DMS 273 (cell line): ENCODE measurements around the gene DENND4A.
"Not testable (repeated sequence)": the region's sequence is repeated elsewhere in the genome, so short reads cannot be mapped to it uniquely, and the experiment has no call there.

Source experiments
- DNase-seq: peaks from one replicate; lab custom pipeline; 2025; ENCODE audit not compliant: unreplicated experiment; lab: John Stamatoyannopoulos, UW

Gene DENND4A

DNA sequence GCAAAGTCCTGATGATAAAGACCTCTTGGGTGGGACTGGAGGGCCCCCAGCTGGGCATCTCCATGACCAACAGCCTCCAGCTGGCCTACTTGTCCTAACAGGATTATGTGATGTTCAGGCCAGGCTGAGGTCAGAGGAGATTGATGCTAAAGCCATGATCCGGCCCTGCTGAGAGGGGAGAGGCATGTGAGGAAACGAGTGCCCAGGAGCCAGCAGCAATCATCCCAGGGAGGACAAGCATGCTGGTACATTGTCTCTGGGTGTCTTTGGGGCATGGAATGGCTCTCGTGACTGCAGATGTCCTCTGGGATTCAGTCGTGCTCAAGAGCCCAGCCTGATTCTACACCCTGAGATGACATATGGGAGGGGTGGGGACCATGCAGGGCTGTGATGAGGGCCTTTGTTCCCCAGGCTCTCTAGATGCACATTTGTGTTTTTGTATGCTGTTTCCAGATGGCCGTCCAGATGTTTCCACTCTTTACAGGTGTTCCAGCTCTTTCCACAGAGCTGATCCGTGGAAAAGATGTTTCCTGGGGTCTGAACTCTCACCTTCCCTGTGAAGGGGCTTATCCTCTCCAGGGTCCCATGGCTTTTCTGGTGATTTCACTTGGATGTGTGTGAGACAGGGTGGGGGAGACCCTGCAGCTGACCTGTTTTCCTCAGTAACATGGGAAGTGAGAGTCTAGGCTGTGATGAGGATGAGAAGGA, 150.2 kb downstream of the DENND4A start:
- DNase-seq: peak; percentile 63

DNA sequence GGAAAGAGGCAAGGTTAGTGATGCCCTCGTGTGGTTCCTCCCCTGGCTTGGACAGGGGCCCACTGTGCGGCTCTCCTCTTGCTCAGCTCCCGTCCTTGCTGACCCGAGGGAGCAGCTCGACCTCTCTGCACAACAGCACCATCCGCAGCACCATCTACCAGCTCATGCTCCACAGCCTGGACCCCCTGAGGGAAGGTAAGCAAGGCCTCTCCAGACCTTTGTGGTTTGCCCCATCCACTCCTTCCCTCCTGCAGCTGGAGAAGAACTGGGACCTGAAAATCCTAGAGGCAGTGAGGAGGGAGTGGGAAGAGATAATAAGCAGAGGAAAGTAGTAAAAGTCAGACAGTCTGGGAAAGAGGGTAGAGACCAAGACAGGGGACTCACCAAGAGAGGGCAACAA, 152.6 kb downstream of the DENND4A start:
- DNase-seq: no peak

DNA sequence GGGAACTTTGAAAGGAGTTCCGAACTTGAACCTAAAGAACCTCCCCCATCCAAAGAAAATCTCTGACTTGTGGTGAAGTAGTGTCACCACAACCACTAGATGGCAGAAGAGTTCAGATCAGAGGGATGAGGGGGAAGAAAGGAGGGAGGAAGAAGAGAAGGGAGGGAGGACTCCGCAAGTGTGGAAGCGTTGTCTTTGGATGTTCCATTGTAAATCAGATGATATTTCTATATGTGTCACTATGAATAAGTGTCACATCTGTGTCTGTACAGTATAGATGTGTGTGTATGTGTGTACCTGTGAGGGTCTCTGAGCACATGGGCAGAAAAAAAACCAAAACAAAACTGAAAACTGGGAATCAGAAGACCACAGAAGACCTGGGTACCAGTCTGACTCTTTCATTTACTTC, 153.4 kb downstream of the DENND4A start:
- peak; percentile 83 for DNase-seq

DNA sequence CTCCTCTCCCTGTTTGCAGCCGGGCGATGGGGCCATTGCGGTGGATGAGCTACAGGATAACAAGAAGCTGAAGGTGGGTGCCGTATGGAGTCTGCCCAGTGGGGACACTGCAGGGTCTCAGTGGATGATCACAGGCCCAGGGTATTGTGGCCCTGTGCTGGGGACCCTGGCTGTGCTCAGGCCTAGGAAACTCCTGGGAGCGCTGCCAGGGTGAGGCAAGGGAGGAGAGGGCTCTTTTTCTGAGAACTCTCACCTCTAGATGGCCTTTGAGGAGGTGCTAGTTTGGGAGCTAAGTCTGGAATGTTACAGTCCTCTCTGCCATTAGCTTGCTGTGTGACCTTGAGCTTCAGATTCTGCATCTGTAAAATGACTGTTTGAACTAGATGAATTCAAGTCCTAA, 154.0 kb downstream of the DENND4A start:
- DNase-seq: no peak

DNA sequence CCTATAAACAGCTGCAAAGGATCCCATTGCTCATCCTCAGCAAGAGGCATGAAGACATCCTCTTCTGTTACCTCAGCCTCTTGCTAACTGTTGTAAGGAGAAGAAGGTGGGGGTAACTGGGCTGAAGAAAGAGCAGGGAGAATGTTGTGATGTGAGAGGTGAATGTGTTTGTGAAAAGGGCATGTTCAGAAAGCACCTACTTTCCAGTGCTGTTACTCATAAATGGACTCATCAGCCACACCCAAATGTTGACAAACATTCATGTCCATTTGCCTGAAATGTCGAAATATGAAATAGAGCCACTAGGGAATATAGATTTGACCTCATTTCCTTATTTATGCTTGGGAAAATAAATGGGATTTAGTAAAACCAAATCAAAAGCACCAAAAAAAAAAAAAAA, 157.7 kb downstream of the DENND4A start:
- no peak for DNase-seq

DNA sequence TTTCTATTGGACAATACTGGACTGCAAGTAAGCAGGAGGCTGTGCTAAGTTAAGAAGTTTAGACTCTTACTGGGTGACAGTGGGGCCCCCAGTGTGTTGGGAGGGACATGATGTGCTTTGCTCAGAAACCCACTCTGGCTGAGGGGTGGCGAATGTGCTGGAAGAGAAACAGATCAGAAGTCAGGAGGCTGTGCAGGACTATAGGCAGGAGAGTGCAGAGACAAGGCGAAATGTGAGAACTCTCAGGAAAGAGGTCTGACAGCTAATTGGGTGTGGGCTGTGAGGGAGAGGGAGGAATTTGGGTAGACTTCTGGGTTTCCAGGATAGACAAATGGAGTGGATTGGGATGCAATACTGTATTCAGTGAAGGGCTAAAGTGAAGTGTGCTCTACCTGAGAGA, 158.3 kb downstream of the DENND4A start:
- no peak for DNase-seq

DNA sequence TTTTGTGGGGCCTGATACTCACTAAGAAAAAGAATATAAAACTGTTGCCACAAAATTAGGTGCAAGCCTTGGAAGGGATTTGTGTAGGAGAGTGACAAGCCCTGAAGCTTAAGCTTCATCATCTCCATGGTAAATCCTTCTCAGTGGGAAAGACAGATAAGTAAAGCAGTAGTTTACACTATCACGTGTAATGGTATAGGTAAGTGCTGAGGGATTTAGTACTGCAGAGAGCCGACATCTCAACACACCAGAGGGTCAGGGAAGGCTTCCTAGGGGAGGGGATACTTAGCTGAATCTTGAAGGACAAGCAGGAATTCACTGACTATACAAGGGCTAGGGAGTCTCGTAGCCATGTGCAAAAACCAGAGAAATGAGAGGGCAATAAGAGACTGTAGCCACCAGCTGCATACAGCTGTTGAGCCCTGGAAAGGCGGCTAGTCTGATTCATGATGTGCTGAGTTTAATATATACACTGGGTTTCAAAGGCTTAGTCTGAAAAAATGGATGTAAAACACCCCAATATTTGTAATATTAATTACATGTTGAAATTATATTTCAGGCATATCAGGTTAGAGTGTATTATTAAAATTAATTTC, 159.2 kb downstream of the DENND4A start:
- DNase-seq: no peak

DNA sequence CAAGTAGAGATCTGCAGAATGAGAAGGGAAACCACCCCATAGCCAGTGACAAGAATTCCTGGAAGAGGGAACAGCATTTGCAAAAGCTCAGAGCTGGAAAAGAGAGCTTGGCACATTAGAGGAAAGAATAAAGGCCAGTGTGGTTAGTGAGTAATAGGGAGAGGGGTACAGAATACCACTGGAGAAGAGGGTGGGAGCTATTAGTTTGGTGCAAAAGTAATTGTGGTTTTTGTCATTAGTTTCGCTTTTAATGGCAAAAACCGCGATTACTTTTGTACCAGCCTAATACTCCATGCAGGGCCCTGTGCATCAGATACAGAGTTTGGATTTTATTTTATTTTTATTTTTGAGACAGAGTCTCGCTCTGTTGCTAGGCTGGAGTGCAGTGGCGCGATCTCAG, 160.6 kb downstream of the DENND4A start:
- no peak for DNase-seq

DNA sequence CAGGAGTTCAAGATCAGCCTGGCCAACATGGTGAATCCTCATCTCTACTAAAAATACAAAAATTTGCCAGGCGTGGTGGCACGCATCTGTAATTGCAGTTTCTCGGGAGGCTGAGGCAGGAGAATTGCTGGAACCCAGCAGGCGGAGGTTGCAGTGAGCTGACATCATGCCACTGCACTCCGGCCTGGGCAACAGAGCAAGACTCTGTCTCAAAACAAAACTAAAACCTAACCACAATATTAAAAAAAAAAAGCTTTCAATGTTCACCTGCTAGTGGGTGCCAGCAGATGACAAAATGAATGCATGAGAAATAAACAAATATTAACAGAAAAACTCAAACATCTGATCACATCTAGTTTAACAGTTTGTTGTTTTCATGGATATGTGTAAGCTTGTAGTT, 161.3 kb downstream of the DENND4A start:
- no peak for DNase-seq

DNA sequence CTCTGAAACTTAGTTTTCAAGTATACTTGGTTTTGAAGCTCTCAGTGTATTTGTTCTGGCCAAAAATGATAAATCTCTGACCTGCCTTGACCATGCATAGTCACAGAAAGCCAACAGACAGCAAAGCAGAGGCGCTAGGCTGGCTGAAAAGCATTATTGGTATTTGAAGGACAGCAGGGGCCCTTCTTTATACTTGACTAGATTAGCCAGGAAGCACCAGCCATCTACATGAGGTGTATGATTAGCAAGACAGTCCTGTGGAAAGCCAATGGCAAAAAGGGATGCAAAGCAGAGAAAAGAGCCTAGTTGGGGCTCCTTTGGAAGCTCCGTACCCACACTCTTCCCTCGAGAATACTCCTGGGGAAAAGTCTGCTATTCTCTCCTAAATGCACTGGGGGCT, 162.5 kb downstream of the DENND4A start:
- no peak for DNase-seq

DNA sequence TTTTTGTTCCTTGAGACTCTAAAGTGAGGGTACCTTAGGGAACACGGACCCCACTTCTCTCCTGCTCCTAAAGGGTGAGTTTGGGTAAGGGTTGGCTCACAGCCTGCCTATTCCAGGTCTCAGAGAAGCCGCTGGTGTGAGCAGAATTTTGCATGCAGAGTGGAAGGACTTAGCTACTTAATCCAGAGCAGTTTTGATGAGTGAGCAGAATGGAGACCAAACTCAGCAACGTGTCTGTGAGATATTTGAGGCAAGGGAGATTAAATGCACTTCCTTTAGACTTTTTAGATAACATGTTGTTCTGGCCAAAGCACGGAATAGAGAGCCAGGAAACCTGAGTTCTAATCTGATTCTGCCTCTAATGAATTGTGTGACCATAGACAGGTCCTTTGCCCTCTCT, 165.2 kb downstream of the DENND4A start:
- no peak for DNase-seq

DNA sequence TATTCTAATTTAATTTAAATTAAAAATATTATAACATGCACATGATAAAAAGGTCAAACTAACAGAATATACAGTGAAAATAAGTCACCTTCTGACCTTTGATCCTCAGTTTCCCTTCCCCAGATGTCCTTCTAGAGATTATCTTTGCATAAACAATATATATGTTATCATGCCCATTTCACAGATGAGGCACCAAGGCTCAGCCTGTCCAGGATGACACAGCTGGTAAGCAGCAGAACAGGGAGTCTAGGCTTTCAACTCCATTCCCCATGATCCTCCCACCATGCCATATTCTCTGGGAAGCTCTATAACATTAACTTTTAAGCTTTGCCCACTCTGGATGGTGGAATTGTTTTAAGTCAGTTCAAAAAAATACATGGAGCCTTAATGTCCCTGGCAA, 169.0 kb downstream of the DENND4A start:
- DNase-seq: no peak

DNA sequence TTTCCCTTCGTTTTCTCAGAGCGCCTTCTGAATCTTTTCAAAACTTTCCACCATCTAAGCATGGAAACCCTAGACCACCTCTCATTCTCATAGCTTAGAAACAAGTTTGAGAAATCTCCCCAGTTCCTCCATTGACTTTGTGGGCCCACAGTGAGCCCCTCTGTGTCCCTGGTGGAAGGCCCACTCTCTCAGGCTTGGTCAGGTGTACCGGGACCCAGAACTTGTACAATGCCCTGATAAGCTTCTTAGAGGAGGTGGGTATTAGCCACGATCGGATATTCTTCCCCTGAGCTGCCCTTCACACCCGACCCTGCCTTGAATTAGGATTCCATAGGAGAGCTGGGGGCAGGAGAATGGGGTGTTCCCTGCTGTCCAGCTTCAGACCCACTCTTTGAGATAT, 170.5 kb downstream of the DENND4A start, which contains the start of gene SLC24A1:
SLC24A1 (plus strand) TSS at position 301 of the 400 bp plus-strand sequence. CDS start 2,143 bp downstream, outside the sequence.
- no peak for DNase-seq

DNA sequence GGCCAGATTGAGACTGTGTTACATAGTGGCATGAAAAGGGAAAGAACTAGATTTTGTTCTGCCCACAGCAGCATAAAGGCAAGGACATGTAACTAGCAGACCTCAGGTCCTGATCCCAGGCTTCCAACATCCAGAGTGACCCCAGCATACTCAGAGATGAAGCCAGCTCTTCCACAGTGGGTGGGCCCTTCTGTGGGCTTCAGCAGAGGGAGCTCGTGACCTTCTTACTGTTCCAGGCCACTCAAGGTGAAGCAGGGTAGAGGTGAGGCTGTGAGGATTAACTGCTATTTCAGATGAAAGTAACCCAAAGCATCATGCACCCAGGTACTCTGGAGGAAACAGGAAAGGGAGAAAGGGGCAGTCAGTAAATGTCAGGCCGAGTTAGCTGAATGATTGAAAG, 171.3 kb downstream of the DENND4A start:
- no peak for DNase-seq

DNA sequence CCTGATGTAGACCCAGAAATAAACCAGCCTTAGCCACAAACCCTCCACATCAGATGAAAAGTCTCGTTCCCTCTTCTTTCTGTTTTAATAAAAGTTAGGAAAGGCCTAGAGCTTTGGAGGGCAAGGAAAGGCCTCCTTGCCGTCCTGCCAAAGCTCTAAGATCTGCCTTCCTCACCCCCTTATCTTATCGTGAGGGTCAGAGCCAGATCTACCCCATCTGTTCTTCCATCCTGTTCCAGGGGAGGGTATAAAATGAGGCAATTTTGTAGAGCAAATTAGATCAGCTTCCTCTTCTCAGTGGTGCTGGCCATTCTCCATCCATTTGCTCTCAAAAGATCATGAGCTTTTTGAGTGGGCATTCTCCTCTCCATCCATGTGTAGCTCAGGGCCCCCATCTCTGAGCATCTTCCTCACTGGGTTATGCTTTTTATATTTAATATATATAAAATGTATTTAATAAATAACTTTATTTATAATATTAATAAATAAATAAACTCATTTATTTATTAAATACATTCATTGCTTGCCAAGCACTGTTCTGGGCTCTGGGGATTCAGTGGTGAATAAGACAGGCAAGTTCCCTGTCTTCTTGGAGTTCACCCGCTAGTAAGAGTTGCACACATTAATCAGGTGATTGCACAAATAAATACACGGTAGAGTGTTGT, 172.3 kb downstream of the DENND4A start:
- peak; percentile 31 for DNase-seq

DNA sequence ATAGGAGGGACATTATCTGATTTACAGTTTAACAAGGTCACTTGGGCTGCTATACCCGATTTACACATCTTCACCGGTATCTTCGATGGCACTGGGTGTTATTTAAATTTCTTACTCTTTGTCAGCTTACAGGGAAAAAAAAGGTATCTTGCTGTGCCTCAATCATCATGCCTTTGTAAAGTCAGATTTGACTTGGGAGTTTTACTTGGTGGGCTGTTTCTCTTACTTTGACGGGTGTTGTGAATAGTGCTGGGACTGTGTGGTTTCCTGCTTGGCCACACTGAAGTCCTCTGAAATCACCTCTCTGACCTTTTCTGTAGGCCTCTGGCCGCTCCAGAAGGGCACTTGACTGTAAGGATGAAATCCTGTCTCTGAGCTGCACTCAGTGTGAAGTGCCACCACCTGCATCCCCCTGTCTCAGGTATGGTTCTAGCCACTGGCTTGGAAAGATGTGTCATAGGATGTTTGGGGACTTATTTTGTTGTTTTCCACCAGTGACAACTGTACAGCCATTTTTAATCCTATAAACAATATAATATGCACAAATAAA, 173.5 kb downstream of the DENND4A start:
- DNase-seq: no peak

DNA sequence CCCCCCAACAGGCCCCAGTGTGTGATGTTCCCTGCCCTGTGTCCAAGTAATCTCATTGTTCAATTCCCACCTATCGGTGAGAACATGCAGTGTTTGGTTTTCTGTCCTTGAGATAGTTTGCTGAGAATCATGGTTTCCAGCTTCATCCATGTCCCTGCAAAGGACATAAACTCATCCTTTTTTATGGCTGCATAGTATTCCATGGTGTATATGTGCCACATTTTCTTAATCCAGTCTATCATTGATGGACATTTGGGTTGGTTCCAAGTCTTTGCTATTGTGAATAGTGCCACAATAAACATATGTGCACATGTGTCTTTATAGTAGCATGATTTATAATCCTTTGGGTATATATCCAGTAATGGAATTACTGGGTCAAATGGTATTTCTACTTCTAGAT, 176.2 kb downstream of the DENND4A start:
- not testable (repeated sequence) for DNase-seq

DNA sequence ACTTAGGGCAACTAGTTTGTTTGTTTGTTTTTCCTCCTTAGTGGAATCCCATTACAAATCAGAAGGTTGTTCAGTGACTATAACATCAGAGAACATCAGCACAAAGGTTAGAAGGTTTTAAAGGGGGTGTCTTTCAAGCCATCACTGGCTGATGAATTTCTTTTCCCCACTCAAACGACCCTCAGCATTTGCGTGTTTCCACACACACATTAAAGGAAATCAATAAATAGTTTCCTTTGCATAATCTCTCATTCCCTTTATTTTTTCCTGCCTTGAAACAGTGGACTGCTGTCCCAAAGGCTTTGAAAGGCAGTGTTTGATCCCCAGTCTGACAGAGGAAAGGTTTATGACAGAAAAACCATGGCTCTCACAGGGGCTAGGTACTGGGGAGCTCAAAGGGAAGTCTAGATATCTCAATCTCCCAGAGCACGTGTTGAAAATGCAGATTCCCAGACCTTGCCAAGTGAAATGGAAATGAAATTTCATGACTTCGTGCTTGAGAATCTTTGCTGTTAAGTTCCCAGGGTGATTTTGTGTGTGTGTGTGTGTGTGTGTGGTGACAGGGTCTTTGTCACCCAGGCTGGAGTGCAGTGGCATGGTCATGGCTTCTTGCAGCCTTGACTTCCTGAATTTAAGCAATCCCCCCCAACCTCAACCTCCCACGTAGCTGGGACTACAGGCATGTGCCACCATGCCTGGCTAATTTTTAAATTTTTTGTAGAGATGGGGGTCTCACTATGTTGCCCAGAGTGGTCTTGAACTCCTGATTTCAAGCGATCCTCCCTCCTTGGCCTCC, 178.9 kb downstream of the DENND4A start:
- no peak for DNase-seq

DNA sequence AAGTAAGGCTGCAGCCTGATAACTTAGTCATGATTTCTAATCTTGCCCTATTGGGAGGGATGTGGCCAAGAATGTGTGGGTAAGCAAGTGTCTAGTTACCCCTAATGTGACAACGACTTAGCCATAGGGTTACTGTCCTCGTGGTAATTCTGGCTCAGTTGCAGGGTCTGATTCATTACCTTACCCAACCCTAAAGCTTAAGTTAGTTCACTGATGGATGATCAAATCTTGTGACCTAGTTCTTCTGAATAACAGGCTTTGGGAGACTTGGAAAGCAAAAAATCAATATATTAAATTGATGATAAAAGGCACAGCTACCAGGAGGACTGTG, 179.5 kb downstream of the DENND4A start:
- DNase-seq: no peak

DNA sequence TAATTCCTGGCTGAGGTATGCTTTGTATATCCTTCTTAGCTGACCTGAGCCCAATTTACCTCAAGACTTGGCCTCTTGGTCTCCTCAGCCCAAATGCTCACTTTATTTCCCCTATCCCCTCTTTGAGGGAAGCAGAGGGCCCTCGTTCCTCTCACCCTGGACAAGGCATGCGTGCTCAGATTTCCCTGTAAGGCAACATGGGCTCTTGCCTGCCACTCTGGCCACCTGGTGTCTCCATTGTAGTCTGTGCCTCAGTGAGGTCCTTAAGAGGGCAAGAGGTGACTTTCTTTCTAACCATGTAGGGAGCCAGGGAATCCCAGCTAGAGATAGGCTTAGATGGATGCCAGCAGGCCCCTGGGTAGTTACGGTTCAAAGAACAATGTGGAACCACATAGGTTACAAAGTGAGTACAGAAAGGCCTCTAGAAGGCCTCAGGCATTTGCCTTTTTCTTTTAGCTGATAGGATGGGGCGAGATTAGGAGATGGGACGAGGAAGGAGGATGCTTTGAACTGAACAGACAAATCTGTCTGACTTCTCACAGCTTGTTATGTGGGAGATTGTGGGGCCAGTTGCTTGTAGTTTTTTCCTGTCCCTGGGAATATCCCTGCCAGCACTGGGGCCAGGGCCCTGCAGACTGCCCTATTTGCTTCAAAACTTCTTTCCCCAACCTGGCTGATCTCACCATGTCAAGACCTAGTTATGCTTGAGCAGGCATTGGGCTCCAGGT, 180.0 kb downstream of the DENND4A start:
- no peak for DNase-seq
